Uterus (tissue), 4 donors: ENCODE results near the gene GPSM1. TPM values are rescaled to one million over a fixed set of nuclear protein-coding genes. Genes with fewer than 3 reads are reported as not detected.

Source experiments
- DNase-seq, 2 donors: peaks; one replicate each; pipeline ENCODE4 v3.0.0-alpha.2; 2019 to 2020
- H3K27ac ChIP-seq, 2 donors: fragments of 200-600 bp; sonication (generic); 1 replicate in 1 of 2; 2 replicates in 1 of 2; pipeline ENCODE4 v1.5.1; 2016 to 2018
- H3K27me3 ChIP-seq, 2 donors: fragments of 200-600 bp; sonication (generic); one replicate each; pipeline ENCODE4 v1.5.1; 2018 to 2019; ENCODE audit warnings: control low read depth in 1 of 2
- H3K36me3 ChIP-seq, 2 donors: fragments of 200-600 bp; sonication (generic); one replicate each; pipeline ENCODE4 v1.5.1; 2019; ENCODE audit warnings: control low read depth in 1 of 2
- H3K4me1 ChIP-seq, 2 donors: fragments of 200-600 bp; sonication (generic); one replicate each; pipeline ENCODE4 v1.5.1; 2018 to 2019; ENCODE audit warnings: control low read depth in 1 of 2
- H3K4me3 ChIP-seq, 2 donors: fragments of 200-600 bp; sonication (generic); 1 replicate in 1 of 2; 2 replicates in 1 of 2; pipeline ENCODE4 v1.5.1; 2018 to 2019; ENCODE audit warnings: mild to moderate bottlenecking in 1 of 2
- H3K9me3 ChIP-seq, 2 donors: fragments of 200-600 bp; sonication (generic); one replicate each; pipeline ENCODE4 v1.5.1; 2019; ENCODE audit warnings: control low read depth in 1 of 2
- CTCF ChIP-seq, 4 experiments: fragments of 200-600 bp in 2 of 4; fragments of 450-650 bp in 2 of 4; sonication (generic) in 2 of 4; IDR thresholded peaks; one replicate each; pipeline ENCODE4 v1.5.1; 2016 to 2019; ENCODE audit warnings: antibody characterized with exemption in 4 of 4, mild to moderate bottlenecking in 2 of 4, moderate library complexity in 1 of 4
- POLR2A ChIP-seq, 2 donors: fragments of 450-650 bp; IDR thresholded peaks; one replicate each; pipeline ENCODE4 v1.6.1; 2016; ENCODE audit warnings: antibody characterized with exemption in 2 of 2, mild to moderate bottlenecking in 1 of 2, moderate library complexity in 1 of 2
- intact Hi-C: fragments of 100-400 bp; cut with DNase I; formaldehyde crosslinking; loops from one replicate; pipeline ENCODE4 v1.15.1; 2023; ENCODE audit warnings: low total_unique reads
- total RNA-seq, 4 donors: library from RNA; depleted of rRNA in 3 of 4; stranded (reverse); fragments of >200 nt in 3 of 4; gene quantifications; one replicate each; pipeline versions ENCODE4 v1.1.0 to v1.2.4, GENCODE V29; 2014 to 2023
- donor health status: DM: yes; HTN: yes; CAD: no.

The GPSM1 gene
- total RNA-seq, 4 donors from 2014 or later, result 4.4 to 43.6 (median 24.1) TPM

GRCh38 chr9:136299116-136299515, 28.2 kb upstream of the GPSM1 start:
- H3K4me3 ChIP-seq, result no peak overlapping the region
- no peak for TF ChIP-seq CTCF (IDR thresholded peaks at IDR 0.05)
- TF ChIP-seq POLR2A (IDR thresholded peaks at IDR 0.05), result no peak
- H3K27me3 ChIP-seq, result no peaks in the 10 kb centered on the region
- no peak overlapping the region for H3K27ac ChIP-seq
- intact Hi-C loops, result no loop called here
- H3K4me1 ChIP-seq, result no peaks in the 10 kb centered on the region
- H3K9me3 ChIP-seq, result no peaks in the 10 kb centered on the region
- no peak for DNase-seq
- H3K36me3 ChIP-seq, result no peaks in the 10 kb centered on the region

- Histone ChIP-seq H3K9me3 (no peaks in the 10 kb centered on the region), H3K4me3 (no peak overlapping the region), H3K36me3 (no peaks in the 10 kb centered on the region), H3K4me1 (no peaks in the 10 kb centered on the region), H3K27me3 (no peaks in the 10 kb centered on the region), H3K27ac (no peak overlapping the region)
- TF ChIP-seq CTCF (IDR thresholded peaks at IDR 0.05), result no peak
- TF ChIP-seq POLR2A (IDR thresholded peaks at IDR 0.05), result no peak
- intact Hi-C loops, result no loop called here
- no peak for DNase-seq
These were observed 27.8 kb upstream of the GPSM1 start for GRCh38 chr9:136299541-136299940.

GRCh38 chr9:136300016-136300545, 27.3 kb upstream of the GPSM1 start:
- no peaks in the 10 kb centered on the region for H3K27me3 ChIP-seq
- no peak for DNase-seq
- TF ChIP-seq CTCF (IDR thresholded peaks at IDR 0.05) (no peak), POLR2A (IDR thresholded peaks at IDR 0.05) (no peak)
- no peaks in the 10 kb centered on the region for H3K4me1 ChIP-seq
- H3K9me3 ChIP-seq, result no peaks in the 10 kb centered on the region
- no peak overlapping the region for H3K27ac ChIP-seq
- intact Hi-C loops, result no loop called here
- H3K36me3 ChIP-seq, result no peaks in the 10 kb centered on the region
- H3K4me3 ChIP-seq, result no peak overlapping the region

GRCh38 chr9:136300866-136301265, 26.5 kb upstream of the GPSM1 start:
- H3K27me3 ChIP-seq, result no peaks in the 10 kb centered on the region

GRCh38 chr9:136302527-136302926, 24.8 kb upstream of the GPSM1 start:
- H3K27ac ChIP-seq, result no peak overlapping the region
- no peaks in the 10 kb centered on the region for H3K4me1 ChIP-seq
- H3K27me3 ChIP-seq, result no peaks in the 10 kb centered on the region
- intact Hi-C loops, result no loop called here
- no peak for TF ChIP-seq CTCF (IDR thresholded peaks at IDR 0.05)
- no peak for TF ChIP-seq POLR2A (IDR thresholded peaks at IDR 0.05)
- DNase-seq, result no peak
- H3K36me3 ChIP-seq, result no peaks in the 10 kb centered on the region
- no peak overlapping the region for H3K4me3 ChIP-seq
- H3K9me3 ChIP-seq, result no peaks in the 10 kb centered on the region

More at GRCh38 chr9:136300866-136301265, 26.5 kb upstream of the GPSM1 start:
- intact Hi-C loops, result no loop called here
- Histone ChIP-seq H3K4me1 (no peaks in the 10 kb centered on the region), H3K4me3 (no peak overlapping the region), H3K36me3 (no peaks in the 10 kb centered on the region), H3K27ac (no peak overlapping the region), H3K9me3 (no peaks in the 10 kb centered on the region)
- TF ChIP-seq POLR2A (IDR thresholded peaks at IDR 0.05) (no peak), CTCF (IDR thresholded peaks at IDR 0.05) (no peak)
- no peak for DNase-seq
